Natural killer cell (primary cell): ENCODE results near the gene RPL3. TPM values are rescaled to one million over a fixed set of nuclear protein-coding genes. Genes with fewer than 3 reads are reported as not detected.
A peak's percentile ranks its signal among the peaks of the same experiment; 100 is the strongest.

Experiments
- ATAC-seq, 3 donors: fragments of 150-1000 bp in 2 of 3; fragments of 200-7000 bp in 1 of 3; cut with Tn5 transposase; 1 replicate in 1 of 3; 2 replicates in 2 of 3; pipeline ENCODE4 v1.10.0; 2021; ENCODE audit warnings: mild to moderate bottlenecking in 2 of 3, moderate library complexity in 2 of 3
- DNase-seq, 2 donors: peaks; one replicate each; pipeline versions ENCODE4 v3.0.0 to v3.0.0-alpha.2; 2013 to 2021; ENCODE audit warnings: mixed read lengths in 1 of 2
- H3K27ac ChIP-seq: one replicate; pipeline ENCODE4 v1.5.1; 2013; ENCODE audit warnings: mild to moderate bottlenecking, low read length
- H3K27me3 ChIP-seq: one replicate; pipeline ENCODE4 v1.6.1; 2013; ENCODE audit warnings: low read length; ENCODE audit not compliant: control insufficient read depth, insufficient read depth
- H3K36me3 ChIP-seq: one replicate; pipeline ENCODE4 v1.6.1; 2013; ENCODE audit warnings: low read length; ENCODE audit not compliant: control insufficient read depth, insufficient read depth
- H3K4me1 ChIP-seq: one replicate; pipeline ENCODE4 v1.6.1; 2013; ENCODE audit warnings: low read length; ENCODE audit not compliant: control insufficient read depth, insufficient read depth
- H3K4me3 ChIP-seq: one replicate; pipeline ENCODE4 v1.5.1; 2013; ENCODE audit warnings: low read length
- H3K9me3 ChIP-seq: one replicate; pipeline ENCODE4 v1.6.1; 2013; ENCODE audit warnings: low read length; ENCODE audit not compliant: control insufficient read depth, insufficient read depth
- H3K27ac Mint-ChIP-seq, 2 donors: one replicate each; pipeline ENCODE4 v1.8.0; 2022; ENCODE audit warnings: mild to moderate bottlenecking in 2 of 2, mixed read lengths in 2 of 2, moderate library complexity in 1 of 2
- H3K27me3 Mint-ChIP-seq, 2 donors: one replicate each; pipeline ENCODE4 v1.8.0; 2022; ENCODE audit warnings: low read depth in 2 of 2, mixed read lengths in 2 of 2
- H3K36me3 Mint-ChIP-seq: one replicate; pipeline ENCODE4 v1.8.0; 2022; ENCODE audit warnings: mixed read lengths
- H3K4me1 Mint-ChIP-seq, 2 donors: one replicate each; pipeline ENCODE4 v1.8.0; 2022; ENCODE audit warnings: mixed read lengths in 2 of 2
- H3K4me3 Mint-ChIP-seq: one replicate; pipeline ENCODE4 v1.8.0; 2022; ENCODE audit warnings: mild to moderate bottlenecking, moderate library complexity, mixed read lengths
- H3K9me3 Mint-ChIP-seq, 2 donors: one replicate each; pipeline ENCODE4 v1.8.0; 2022; ENCODE audit warnings: mixed read lengths in 2 of 2
- WGBS: methylation state at CpG from one replicate; pipeline ENCODE4 v1.1.7; 2013; ENCODE audit warnings: missing lambda C conversion rate; ENCODE audit not compliant: insufficient coverage; 5-methylcytosine and 5-hydroxymethylcytosine counted together
- intact Hi-C: fragments of 100-400 bp; cut with micrococcal nuclease; formaldehyde crosslinking; loops from one replicate; pipeline ENCODE4 v1.14.2; 2022
- total RNA-seq, 4 donors: library from RNA; stranded (reverse); fragments of 120-200 nt in 1 of 4; gene quantifications; one replicate each; pipeline versions ENCODE4 v1.2.3 to v1.2.4, GENCODE V29; 2013 to 2022
- TF ChIP-seq, protein P1 (sequence below): fragments of 200-600 bp; IDR thresholded peaks from one replicate; pipeline ENCODE4 v1.8.0; 2022; ENCODE audit warnings: antibody characterized with exemption

Gene RPL3
- total RNA-seq, 3 donors from 2014 or later (not counting 1 experiment from before 2014, with no cell fraction given): 1,534 to 1,757 (median 1,614) TPM

DNA sequence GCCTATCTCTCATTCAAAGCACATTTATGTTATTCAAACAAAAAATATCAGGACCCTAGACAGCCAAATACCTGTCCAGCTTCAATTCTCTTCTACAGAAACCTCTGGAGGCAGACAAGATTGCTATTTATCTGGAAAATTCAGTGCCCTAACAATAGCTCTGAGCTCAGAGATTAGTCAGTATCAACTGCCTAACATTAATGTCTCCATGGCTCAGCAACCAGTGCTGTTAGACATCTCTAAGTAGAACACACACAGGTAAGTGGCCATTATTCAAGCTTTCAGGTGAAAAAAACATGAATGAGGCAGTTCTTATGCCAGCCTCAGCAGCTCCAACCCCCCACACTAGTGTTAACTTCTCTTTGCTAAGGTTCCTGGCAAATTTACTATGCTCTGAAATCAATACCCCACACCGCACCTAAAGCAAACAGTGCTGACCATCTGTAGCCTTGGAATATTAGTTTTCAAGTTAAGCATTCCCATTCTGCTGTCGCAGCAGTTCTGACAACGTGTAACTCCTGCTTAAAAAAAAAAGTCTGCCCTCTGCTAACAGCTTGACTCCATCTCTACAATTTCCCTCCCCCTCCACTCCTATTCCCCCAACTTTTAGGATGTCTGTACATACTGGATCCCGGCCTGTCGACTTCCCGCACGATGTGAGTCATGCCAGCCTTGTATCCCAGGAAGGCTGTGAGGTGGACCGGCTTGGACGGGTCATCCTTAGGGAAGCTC lies 1.5 kb downstream of the RPL3 start:
- Histone ChIP-seq H3K9me3 (no peaks in the 10 kb centered on the region), H3K27ac (peak overlapping the region; percentile 97), H3K4me3 (peak overlapping the region; percentile 72), H3K36me3 (peaks cover 54% of the 10 kb centered on the region), H3K27me3 (no peaks in the 10 kb centered on the region), H3K4me1 (peaks cover 66% of the 10 kb centered on the region)
- Mint-ChIP-seq H3K27ac (peak overlapping the region; percentile 99 to 100), H3K4me1 (peaks cover 34 to 69% of the 10 kb centered on the region in 2 donors), H3K9me3 (no peaks in the 10 kb centered on the region), H3K27me3 (no peaks in the 10 kb centered on the region), H3K4me3 (peak overlapping the region; percentile 99), H3K36me3 (no peaks in the 10 kb centered on the region)
- ATAC-seq: no peak
- peak in 1 of 2 donors; percentile 32 for DNase-seq
- TF ChIP-seq, protein P1, sequence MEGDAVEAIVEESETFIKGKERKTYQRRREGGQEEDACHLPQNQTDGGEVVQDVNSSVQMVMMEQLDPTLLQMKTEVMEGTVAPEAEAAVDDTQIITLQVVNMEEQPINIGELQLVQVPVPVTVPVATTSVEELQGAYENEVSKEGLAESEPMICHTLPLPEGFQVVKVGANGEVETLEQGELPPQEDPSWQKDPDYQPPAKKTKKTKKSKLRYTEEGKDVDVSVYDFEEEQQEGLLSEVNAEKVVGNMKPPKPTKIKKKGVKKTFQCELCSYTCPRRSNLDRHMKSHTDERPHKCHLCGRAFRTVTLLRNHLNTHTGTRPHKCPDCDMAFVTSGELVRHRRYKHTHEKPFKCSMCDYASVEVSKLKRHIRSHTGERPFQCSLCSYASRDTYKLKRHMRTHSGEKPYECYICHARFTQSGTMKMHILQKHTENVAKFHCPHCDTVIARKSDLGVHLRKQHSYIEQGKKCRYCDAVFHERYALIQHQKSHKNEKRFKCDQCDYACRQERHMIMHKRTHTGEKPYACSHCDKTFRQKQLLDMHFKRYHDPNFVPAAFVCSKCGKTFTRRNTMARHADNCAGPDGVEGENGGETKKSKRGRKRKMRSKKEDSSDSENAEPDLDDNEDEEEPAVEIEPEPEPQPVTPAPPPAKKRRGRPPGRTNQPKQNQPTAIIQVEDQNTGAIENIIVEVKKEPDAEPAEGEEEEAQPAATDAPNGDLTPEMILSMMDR: no peak
- intact Hi-C loops: loop anchor here (2.0 to 5.0 kb wide), 3 partner anchors 211 to 451 kb away; no protein-coding TSS in a partner anchor
- WGBS: 57% methylated on average over 7 of the region's 9 CpGs

DNA sequence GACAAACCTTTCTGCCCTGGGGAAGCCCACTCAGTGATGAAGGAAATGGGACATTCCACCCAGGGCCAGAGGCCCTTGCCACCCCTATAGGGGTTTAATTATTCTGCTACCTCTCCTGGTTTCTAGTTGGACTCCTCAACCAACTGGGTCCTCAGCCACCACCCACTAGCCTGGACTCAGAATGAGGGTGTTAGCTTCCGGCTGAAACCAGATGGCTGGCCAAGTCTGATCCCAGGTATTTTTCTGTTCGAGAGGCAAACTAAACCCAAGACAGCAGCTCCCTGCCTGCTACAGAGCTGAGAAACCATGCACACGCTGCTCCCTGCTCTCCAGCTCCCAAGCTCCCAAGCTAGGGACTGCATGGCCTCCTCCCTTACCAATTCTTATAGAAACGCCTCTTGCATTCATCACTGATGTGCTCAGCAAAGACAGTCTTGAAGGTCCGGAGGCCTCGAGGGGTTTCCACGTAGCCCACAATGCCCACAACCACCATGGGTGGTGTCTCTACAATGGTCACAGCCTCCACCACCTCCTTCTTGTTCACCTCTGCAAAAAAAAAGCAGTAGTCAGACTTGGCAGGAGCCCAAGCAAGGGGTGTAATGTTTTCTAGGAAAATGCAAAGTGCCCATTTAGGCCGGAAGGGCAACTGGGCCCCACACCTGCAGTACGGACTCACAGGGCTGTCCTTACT lies 2.2 kb downstream of the RPL3 start:
- Mint-ChIP-seq H3K27ac (peak overlapping the region; percentile 99 to 100), H3K9me3 (no peaks in the 10 kb centered on the region), H3K4me1 (peaks cover 34 to 69% of the 10 kb centered on the region in 2 donors), H3K36me3 (no peaks in the 10 kb centered on the region), H3K4me3 (peak overlapping the region; percentile 99), H3K27me3 (no peaks in the 10 kb centered on the region)
- WGBS: 25% methylated on average over 9 of the region's 9 CpGs
- Histone ChIP-seq H3K36me3 (peaks cover 61% of the 10 kb centered on the region), H3K9me3 (no peaks in the 10 kb centered on the region), H3K4me1 (peaks cover 66% of the 10 kb centered on the region), H3K27me3 (no peaks in the 10 kb centered on the region), H3K4me3 (no peak overlapping the region), H3K27ac (peak overlapping the region; percentile 22)
- intact Hi-C loops: loop anchor here (2.0 to 5.0 kb wide), 2 partner anchors 310 to 450 kb away; no protein-coding TSS in a partner anchor
- ATAC-seq: peak in 2 of 3 donors; percentile 3 to 32
- TF ChIP-seq, protein P1: no peak
- peak; percentile 59 to 65 for DNase-seq

DNA sequence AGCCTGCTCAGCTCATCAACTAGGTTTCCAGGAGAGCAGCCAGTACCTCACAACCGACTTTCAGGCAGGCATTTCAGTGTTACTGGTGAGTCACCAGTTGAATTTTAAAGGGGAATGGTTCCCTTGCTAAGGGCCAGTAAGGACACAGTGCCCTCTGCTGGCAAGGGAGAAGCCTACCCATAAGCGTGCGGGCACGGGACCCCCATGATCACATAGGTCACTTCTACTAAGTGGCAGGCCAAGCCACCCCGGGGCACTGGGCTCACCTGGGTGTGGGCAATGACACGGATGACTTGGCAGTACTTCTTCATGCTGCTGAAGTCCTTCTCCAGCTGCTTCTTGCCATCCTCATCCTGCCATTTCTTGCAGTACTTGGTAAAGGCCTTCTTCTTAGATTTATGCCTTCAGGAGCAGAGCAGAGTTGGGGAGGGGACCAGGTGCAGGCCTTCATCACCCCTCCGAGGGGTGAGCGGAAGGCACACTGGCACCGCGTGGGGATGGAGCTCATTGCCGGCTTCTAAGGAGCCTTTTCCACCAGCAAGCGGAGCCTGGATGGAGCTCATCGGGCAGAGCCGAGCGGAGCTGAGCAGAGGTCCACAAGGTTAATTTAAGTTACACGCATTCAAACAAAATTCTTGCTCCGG lies 2.9 kb downstream of the RPL3 start:
- TF ChIP-seq, protein P1: peak; percentile 78
- WGBS: 57% methylated on average over 17 of the region's 17 CpGs
- peaks cover 66% of the 10 kb centered on the region for H3K4me1 ChIP-seq
- intact Hi-C loops: loop anchor here (2.0 to 5.0 kb wide), 2 partner anchors 309 to 450 kb away; no protein-coding TSS in a partner anchor
- H3K27me3 ChIP-seq: no peaks in the 10 kb centered on the region
- H3K4me3 ChIP-seq: no peak overlapping the region
- peak; percentile 29 to 52 (median 41) for ATAC-seq
- H3K27me3 Mint-ChIP-seq: no peaks in the 10 kb centered on the region
- peak overlapping the region; percentile 43 for H3K27ac ChIP-seq
- no peaks in the 10 kb centered on the region for H3K36me3 Mint-ChIP-seq
- no peaks in the 10 kb centered on the region for H3K9me3 ChIP-seq
- peaks cover 36 to 72% of the 10 kb centered on the region in 2 donors for H3K4me1 Mint-ChIP-seq
- peaks cover 67% of the 10 kb centered on the region for H3K36me3 ChIP-seq
- peak overlapping the region; percentile 99 for H3K4me3 Mint-ChIP-seq
- peak; percentile 68 to 89 for DNase-seq
- peak overlapping the region; percentile 99 to 100 for H3K27ac Mint-ChIP-seq
- H3K9me3 Mint-ChIP-seq: no peaks in the 10 kb centered on the region
